Measurements from ENCODE around the gene SLCO2B1.

SLCO2B1 gene

DNA sequence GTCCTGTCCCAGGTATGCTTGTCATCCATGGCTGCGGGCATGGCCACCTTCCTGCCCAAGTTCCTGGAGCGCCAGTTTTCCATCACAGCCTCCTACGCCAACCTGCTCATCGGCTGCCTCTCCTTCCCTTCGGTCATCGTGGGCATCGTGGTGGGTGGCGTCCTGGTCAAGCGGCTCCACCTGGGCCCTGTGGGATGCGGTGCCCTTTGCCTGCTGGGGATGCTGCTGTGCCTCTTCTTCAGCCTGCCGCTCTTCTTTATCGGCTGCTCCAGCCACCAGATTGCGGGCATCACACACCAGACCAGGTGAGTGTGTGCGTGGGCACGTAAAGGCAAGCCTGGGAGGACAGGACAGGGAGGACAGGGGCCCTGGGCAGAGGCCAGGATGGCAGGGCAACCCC is 42.4 kb downstream of the SLCO2B1 start:
- FAIRE-seq (peak; percentile 48), DNase-seq (ENCODE audit: insufficient read length, low spot score) (no peak)

DNA sequence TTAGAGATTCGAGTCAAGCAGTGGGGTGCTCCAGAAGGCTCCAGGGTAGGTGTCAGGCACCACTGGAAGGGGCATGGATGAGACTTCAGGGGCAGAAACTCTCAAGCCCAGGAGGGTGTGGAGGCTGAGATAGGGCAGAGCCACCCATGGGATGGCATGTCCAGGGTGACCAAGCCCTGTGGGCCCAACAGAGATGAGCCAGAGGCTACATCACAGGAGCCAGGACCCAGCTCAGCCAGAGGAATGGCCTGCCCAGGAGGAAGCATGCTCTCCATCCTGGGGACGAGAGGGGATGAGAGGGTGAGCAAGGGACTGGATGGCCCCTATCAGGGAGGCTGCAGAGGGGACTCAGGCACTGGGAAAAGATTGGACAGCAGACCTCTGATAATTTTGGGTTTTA is 42.8 kb downstream of the SLCO2B1 start:
- DNase-seq (ENCODE audit: insufficient read length, low spot score) (no peak), FAIRE-seq (no peak)

DNA sequence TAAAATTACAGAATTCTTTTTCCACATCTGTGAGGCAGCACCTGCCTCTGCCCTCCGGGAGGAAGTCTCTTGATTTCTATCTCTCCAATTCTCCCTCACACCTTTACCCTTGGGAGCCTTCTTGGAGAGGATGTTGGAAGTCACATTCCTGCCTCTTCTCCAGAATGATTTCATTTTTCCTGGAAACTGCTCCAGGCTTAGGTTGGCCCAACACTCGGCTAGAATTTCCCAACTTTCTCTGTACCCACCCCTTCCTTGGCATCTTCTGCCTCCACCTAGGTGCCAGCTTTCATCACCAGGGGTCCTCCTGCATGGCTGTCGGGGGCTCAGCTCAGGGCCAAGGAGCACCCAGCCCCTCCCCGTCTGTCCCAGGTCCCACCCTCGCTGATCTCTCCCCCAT is 43.2 kb downstream of the SLCO2B1 start:
- no peak for FAIRE-seq

DNA sequence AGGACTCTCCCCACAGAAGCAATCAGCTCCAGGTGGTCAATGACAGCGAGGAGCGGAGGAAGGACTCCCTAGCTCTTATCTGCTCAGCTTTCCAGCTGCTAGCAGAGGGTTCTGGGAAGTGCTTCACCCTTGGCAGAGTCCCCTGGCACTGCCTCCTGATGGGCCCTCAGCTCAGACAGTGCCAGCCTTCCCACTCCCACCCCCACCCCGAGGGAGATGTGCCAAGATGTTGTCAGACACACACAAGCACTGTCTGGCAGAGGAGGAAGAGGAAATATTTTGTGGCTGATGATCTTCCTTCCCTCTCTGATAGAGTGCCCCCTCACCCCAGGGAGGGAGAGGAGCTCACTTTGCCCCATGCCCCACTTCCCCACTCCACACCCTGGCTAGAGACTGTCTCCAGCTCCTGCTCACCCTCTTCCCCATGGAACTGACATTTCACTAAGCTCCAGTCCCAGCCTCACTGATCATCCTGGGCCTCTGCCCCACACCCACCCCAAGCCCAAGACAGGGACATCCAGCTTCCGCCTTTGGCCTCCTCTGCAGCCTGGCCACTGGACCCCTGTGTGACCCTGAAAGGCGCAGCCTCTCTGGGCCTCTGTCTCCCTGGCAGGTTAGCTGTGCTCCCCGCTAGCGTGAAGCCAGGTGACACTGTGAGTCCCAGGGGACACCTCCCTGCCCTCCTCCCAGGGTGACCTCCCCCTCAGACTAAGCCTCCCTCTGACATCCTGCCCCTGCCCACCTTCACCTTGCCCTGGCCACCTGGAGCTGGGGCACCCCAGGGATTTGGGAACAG is 44.5 kb downstream of the SLCO2B1 start:
- FAIRE-seq (no peak), DNase-seq (ENCODE audit: insufficient read length, low spot score) (no peak)

More for the DNA sequence above, 43.2 kb downstream of the SLCO2B1 start:
- no peak for DNase-seq (ENCODE audit: insufficient read length, low spot score)

DNA sequence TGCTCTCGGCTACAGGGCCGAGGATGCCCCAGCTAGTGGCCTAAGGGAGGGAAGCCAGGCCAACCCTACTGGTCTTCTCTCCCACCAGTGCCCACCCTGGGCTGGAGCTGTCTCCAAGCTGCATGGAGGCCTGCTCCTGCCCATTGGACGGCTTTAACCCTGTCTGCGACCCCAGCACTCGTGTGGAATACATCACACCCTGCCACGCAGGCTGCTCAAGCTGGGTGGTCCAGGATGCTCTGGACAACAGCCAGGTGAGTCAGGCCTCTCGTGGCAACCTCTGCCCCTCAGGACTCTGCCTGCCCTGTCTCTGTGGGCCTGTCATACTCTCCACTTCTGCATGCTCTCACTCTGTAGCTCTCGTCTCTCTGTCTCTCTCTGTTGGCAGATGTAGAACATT is 45.5 kb downstream of the SLCO2B1 start:
- DNase-seq (ENCODE audit: insufficient read length, low spot score), result no peak
- no peak for FAIRE-seq

DNA sequence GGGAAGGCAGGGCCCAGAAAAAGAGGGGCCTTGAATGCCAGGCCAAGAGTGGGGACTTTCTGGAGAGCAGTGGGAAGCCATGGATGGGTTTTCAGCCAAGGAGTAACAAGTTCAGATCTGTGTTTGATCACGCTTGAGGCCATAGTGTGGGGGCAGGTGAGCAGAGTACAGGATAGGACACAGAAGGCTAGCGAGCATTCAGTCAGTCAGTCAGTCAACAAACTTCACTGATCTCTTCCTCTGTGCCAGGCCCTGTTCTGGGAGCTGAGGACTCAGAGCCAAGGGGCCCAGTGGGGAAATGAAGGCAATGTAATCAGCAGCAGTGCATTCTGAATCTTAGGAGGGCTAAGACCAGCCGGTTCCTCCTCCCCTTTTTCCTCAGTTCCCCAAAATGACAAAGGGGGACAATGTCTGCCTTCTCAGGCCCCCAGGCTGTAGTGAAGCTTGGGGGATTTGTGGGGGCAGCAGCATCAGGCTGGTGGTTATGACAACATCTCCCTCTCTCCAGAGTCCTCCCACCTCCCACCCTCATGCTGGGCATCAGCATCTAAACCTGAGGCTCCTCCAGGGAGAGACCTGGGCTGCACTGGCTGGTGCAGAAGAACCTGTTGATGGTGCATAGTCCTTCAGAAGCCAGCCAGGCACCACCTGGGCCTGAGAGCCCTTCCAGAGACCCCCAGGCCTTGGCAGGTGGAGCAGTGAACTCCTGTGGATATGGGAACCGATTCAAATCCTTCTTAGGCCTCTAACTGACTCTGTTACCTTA is 46.8 kb downstream of the SLCO2B1 start:
- DNase-seq (ENCODE audit: insufficient read length, low spot score) (no peak), FAIRE-seq (no peak)

DNA sequence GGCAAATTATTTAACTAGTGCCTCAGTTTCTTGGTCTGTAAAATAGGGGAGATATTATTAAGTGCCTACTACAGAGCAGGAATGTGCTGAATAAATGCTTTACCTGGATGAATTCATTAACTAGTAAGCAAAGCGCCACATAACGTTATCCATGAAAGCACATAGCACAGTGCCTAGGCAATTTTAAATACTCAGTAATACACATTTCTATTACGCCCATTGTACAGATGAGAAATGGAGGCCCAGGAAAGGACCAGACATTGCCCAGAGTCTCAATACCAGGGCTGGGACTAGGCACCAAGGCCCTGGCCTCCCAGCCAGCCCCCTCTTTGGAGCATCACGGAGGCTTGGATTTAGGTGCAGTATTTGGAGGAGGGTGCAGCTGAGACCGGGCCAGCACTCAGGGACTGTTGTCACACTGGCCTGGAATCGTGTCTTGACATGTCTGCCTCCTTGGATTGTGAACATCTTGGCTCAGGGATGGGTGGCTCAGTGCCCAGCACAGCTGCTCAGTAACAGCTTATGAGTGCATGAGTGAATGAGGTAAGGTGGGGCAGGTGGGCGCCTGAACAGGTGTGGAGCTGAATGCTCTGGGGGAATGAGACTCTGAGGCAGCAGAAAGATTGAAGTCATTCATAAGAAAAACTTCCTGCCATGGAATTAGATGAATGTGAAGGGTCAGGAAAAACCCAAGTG is 47.5 kb downstream of the SLCO2B1 start:
- DNase-seq (ENCODE audit: insufficient read length, low spot score), result no peak
- no peak for FAIRE-seq

DNA sequence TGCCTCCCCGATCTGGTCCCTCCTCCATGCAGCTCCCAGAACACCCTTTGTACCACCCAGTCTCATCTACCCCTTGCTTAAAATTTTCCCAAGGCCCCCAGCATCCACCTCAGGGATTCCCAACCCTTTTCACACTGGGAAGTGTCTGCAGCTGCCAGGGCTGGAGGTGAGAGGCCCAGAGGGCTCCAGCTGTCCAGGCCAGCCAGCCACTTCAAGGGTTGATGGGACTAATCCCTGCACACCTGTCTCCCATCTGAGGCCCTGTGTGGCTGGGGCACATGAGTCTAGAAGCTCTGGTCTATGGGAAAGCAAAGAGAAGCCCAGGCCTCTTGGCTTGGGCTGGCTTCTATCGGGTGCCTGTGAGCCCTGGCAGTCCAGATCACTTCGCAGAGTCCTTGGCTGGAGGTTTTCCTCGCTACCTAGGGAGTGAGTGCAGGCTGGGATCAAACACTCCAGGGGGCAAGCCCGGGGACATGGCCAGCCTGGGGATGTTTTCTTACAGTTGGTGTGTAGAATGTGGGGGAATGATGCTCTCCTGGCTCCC is 48.6 kb downstream of the SLCO2B1 start:
- no peak for FAIRE-seq

DNA sequence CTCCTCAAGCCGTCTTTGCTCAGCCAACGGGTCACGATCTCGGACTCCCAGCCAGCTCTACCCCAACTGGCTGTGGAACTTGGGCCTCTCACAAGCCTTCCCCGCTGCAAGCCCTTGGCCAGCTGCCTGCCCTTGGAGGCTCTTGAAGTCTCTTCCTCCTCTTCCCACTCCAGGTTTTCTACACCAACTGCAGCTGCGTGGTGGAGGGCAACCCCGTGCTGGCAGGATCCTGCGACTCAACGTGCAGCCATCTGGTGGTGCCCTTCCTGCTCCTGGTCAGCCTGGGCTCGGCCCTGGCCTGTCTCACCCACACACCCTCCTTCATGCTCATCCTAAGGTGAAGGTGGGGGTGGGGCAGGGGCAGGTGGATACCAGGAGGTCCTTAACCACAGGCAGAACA is 49.1 kb downstream of the SLCO2B1 start:
- FAIRE-seq (no peak), DNase-seq (ENCODE audit: insufficient read length, low spot score) (no peak)

More for the DNA sequence above, 48.6 kb downstream of the SLCO2B1 start:
- DNase-seq (ENCODE audit: insufficient read length, low spot score), result no peak

DNA sequence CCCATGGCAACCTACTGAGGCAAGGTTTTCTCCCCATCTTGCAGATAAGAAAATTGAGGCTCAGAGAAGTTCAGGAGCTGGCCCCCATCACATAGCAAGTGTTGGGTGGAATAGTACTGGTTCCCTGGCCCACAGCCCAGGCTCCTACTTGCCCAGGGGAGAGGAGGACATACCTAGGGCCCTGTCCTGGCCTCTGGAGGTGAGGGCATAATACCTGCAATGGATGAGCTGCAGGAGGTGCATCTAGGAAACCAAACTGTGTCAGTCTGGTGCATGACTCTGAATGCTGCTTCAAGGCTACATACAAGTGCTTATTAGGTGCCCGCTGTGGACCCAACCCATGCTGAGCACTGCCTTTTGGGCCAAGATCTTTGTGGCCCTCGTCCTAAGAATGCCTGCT is 49.6 kb downstream of the SLCO2B1 start:
- no peak for DNase-seq (ENCODE audit: insufficient read length, low spot score)
- FAIRE-seq, result no peak

DNA sequence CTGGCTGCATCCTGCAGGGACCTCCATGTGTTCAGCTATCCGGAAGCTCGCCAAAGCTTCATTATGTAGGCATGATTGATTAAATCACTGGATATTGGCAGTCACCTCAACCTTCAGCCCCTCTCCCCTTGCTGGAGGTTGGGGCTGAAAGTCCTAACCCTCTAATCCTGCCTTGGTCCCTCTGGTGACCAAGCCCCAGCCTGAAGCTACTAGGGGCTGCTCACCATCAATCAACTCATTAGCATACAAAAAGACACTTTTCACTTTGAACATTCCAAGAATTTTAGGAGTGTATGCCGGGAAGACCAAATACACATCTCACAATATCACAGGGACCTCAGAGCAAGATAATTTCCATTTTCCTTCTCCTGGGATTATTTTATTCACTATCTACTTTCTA is 50.9 kb downstream of the SLCO2B1 start:
- FAIRE-seq, result no peak
- no peak for DNase-seq (ENCODE audit: insufficient read length, low spot score)

DNA sequence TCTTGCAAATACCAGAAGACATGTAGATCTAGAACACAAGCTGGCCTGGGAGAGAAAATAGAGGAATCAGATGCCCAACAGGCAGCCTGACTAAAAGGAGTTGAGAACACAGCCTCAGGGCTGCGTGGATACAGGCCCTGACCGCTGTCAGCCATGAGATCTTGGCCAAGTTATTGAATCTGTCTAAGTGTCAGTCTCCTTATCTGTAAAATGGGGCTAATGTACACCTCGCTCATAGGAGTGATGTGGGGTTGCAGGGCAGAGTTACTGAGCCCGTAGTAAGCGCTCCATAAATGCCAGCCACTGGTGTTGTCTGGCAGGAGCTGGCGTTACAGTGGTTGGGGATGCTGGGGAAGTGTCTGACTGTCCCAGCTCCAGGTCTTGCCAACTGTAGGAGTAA is 51.3 kb downstream of the SLCO2B1 start:
- no peak for FAIRE-seq

DNA sequence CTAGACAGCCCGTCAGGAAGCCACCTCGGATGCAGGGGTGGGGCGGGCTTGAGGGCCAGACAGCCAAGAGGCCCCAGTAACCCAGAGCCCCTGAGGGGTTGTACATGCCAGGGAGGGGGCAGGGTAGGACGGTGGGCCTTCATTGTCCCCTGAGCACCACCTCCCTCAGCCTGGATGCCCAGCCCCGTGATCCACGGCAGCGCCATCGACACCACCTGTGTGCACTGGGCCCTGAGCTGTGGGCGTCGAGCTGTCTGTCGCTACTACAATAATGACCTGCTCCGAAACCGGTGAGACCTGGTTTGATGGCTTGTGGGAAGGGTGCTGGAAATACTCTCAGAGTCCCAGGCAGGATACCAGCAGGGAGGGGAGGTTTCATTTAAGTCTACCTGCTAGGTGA is 52.2 kb downstream of the SLCO2B1 start:
- FAIRE-seq (no peak), DNase-seq (ENCODE audit: insufficient read length, low spot score) (no peak)

More for the DNA sequence above, 51.3 kb downstream of the SLCO2B1 start:
- DNase-seq (ENCODE audit: insufficient read length, low spot score), result no peak

DNA sequence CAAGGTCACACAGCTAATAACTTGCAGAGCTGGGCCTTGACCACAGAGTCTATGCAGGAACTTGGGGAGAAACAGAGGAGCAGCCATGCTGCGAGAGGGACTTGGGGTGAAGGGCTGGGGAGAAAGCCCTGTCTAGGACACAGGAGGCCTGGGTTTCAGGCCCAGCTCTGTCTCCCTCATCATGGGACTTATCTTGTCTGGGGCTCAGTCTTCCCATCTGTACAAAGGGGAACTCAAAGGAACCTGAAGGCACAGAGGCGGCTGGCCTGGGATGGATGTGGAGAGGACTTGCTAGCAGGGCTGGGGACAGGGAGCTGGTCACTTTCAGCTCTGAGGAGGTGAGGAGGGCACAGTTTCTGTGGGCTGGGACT is 52.7 kb downstream of the SLCO2B1 start:
- FAIRE-seq (no peak), DNase-seq (ENCODE audit: insufficient read length, low spot score) (no peak)

DNA sequence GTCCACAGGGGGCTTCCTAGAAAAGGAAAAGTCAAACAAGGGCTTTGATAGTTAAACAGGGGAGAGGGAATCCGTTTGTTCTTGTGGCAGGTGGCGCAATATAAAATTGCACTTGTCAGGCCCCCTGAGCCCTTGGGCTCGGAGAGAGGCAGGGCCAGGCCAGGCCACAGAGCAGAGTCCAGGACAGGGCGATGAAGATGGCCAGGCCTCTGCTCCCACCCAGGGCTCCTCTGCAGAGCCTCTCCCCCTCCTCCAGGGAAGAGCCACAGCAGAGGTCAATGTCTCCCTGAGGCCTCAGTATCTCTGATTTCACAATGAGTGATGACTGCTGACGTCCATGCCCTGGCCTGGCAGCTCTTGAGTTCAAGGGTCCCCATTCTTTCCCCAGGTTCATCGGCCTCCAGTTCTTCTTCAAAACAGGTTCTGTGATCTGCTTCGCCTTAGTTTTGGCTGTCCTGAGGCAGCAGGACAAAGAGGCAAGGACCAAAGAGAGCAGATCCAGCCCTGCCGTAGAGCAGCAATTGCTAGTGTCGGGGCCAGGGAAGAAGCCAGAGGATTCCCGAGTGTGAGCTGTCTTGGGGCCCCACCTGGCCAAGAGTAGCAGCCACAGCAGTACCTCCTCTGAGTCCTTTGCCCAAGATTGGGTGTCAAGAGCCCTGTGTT is 53.2 kb downstream of the SLCO2B1 start:
- no peak for FAIRE-seq

DNA sequence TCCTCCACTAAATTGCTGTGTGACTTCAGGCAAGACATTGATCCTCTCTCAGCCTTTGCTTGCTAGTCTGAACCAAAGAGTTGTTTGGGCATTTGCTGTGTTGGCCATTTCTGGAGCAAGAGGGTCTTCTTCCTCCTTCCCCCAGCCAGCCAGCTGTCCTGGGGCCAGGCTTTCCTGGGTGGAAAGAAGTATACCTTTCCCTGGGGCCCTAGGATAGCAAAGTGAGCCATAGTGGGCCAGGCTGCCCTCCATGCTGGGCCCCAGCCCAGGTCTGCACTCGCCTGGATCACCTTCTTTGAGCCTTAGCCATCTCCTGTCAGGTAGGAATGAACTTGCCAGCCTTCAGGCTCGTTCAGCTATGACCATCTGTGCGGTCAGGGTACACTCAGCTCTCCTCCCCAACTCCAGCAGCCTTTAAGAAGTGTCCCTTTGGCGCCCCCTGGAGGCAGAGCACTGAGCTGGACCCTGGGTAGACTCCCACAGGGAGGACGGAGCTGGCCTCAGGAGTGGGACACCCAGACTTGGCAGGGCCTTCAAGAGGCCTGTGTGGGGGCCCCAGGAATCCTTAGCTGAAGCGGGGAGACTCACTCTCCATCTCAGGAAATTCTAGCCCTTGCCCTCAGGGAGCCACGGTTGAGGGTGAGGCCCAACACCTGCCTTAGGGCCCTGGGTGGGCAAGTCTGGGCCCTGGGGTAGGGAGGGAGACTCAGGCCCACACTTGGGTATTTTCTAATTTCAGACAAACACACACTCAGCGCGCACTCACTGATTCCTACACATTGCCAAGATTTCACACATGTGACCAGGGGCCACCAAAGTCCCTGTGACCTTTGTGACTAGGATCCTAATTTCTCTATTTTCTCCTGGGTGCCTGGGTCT is 54.0 kb downstream of the SLCO2B1 start:
- FAIRE-seq (peak; percentile 83), DNase-seq (ENCODE audit: insufficient read length, low spot score) (peak; percentile 94)

More for the DNA sequence above, 53.2 kb downstream of the SLCO2B1 start:
- DNase-seq (ENCODE audit: insufficient read length, low spot score), result no peak

DNA sequence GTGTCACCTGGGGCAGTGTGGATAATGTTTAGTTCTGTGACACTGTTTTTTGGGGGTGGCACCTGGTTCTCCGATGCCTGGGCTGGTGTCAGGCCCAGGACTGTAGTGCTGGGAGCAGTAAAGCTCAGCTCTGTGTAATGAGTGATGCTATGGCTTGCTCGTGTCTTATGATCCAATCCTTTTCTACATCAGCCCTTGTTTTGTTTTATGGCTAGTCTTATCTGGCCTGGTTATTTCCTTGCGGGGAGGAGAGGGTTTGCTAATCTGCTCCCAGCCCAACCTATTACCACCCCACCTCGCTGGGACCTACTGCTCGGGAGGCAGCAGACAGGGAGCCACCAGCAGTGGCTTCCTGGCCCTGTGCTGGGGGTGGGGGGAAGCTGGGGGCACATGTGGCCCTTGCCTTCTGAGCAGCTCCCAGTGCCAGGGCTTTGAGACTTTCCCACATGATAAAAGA is 54.7 kb downstream of the SLCO2B1 start:
- DNase-seq (ENCODE audit: insufficient read length, low spot score) (no peak), FAIRE-seq (no peak)

DNA sequence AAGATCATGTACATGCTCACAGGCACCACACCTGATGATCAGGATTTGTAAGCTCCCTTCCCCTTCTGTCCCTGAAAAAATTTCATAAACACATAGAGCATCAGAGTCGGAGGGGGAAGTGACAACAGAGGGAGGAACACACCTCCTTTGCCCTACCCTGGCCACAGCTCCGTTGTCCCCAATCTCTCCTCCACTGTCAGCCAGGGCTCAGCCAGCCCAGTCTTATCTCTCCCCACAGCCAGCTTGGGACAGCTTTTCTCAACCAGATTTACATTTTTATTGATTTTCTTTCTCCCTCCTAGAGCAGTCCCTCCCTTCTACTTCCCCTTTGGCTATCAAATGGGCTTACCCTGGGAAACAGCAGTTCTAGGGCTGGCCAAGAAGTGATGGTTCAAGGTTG is 57.5 kb downstream of the SLCO2B1 start:
- DNase-seq (ENCODE audit: insufficient read length, low spot score), result no peak
- no peak for FAIRE-seq

DNA sequence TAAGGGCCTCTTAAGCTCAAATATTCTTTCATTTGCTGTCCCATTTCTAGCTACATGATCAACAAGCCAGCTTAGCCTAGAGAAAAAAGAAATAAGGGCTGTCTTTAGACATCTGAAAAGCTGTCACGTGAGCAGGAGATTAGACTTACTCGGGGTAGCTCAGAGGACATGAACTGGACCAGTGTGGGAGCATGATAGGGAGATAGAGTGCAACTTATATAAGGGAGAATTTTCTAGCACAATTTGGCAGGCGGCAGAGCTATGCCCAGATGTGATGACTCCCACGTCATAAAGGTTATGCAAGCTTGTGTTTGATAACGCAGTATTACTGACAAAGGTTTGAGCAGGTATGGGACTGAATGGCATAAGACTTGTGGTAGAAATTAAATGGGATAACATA is 61.5 kb downstream of the SLCO2B1 start:
- no peak for FAIRE-seq
- DNase-seq (ENCODE audit: insufficient read length, low spot score), result no peak

DNA sequence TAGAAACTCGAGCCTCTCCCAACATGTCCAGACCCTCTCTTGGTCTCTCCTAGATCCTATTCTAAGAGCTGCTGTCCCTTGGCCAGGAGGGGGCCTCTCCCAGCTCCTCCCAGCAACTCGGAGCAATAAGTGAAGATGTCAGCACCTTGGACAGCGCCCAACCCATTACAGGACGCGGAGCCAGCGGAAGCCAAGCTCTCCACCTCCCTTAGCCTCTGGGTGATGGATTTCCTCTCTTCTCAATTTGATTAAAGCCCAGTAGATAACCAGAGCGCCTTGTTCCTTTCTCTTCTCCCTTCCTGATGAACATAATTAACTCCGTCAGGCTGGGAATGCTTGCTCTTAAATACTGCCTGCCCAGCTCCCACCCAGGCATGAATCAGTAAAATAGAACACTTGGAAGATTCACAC is 63.5 kb downstream of the SLCO2B1 start:
- peak; percentile 82 for DNase-seq (ENCODE audit: insufficient read length, low spot score)
- peak; percentile 80 for FAIRE-seq
